Measurements from ENCODE around the gene DSC1. TPM values are rescaled to one million over a fixed set of nuclear protein-coding genes. Genes with fewer than 3 reads are reported as not detected.

The DSC1 gene
- total and polyA plus RNA-seq, 10 of the 15 experiments (the other 5 are each of a cell fraction or from before 2014, with no cell fraction given): 0.24 to 0.84 (median 0.44) TPM; not detected in 1

- in situ Hi-C loops (cut with MboI) (no loop called here), intact Hi-C loops (cut with micrococcal nuclease; ENCODE audit: unreplicated experiment) (no loop called here)
- no peak for DNase-seq (ENCODE audit: low read depth, low spot score)
- Histone ChIP-seq H3K36me3 (ENCODE audit: control insufficient read depth in 2 of 2, insufficient read depth in 2 of 2, low read length in 1 of 2) (no peaks in the 10 kb centered on the region), H3K9ac (ENCODE audit: control insufficient read depth, insufficient read depth, low read length) (no peak overlapping the region), H3K4me3 (no peak overlapping the region), H3K4me1 (ENCODE audit: control insufficient read depth, insufficient read depth, low read length) (no peaks in the 10 kb centered on the region), H3K27ac (ENCODE audit: control insufficient read depth, insufficient read depth) (no peak overlapping the region), H3K9me3 (replicated peaks; ENCODE audit: control insufficient read depth, insufficient read depth, low read length) (no peaks in the 10 kb centered on the region), H4K20me1 (ENCODE audit: control insufficient read depth, insufficient read depth) (no peaks in the 10 kb centered on the region), H3K79me2 (ENCODE audit: control insufficient read depth, insufficient read depth, low read length) (no peaks in the 10 kb centered on the region), H2AFZ (ENCODE audit: control insufficient read depth, low read depth, low read length) (no peak overlapping the region), H3K4me2 (ENCODE audit: control insufficient read depth, insufficient read depth) (no peak overlapping the region), H3K27me3 (replicated peaks in 1 of 2; ENCODE audit: control insufficient read depth in 2 of 2, insufficient read depth in 2 of 2, low read length in 1 of 2) (no peaks in the 10 kb centered on the region)
- ATAC-seq: no peak
- no peak for TF ChIP-seq BCL3 (IDR thresholded peaks at IDR 0.05; ENCODE audit: borderline replicate concordance, insufficient read depth, low read depth, low read length, poor library complexity, severe bottlenecking)
- no peak for TF ChIP-seq SMAD1 (IDR thresholded peaks at IDR 0.05; ENCODE audit: low read depth, partially characterized antibody)
- no peak for TF ChIP-seq CBX3 (IDR thresholded peaks at IDR 0.05; ENCODE audit: borderline replicate concordance, low read depth)
- CTCF ChIA-PET: no interaction called here
- FAIRE-seq: no peak
- no TSS peak for BruUV-seq (replicated peaks)
- POLR2A ChIA-PET: interaction anchor here (0.5 kb wide), 1 partner anchor 11 kb away, joined by 6 read pairs; no protein-coding TSS in a partner anchor
- RAD21 ChIA-PET (ENCODE audit: unreplicated experiment): interaction anchor here (0.5 kb wide), 1 partner anchor 191 kb away, joined by 3 read pairs; no protein-coding TSS in a partner anchor
- SMC1A ChIA-PET (ENCODE audit: uncharacterized antibody, unreplicated experiment): interaction anchor here (2.1 kb wide), 1 partner anchor 10 kb away, joined by 5 read pairs; no protein-coding TSS in a partner anchor
Observed at GRCh38 chr18:31192086-31192776, 29.6 kb upstream of the DSC1 start.

GRCh38 chr18:31190919-31191318 is 28.3 kb upstream of the DSC1 start:
- Histone ChIP-seq H3K9me3 (replicated peaks; ENCODE audit: control insufficient read depth, insufficient read depth, low read length) (no peaks in the 10 kb centered on the region), H4K20me1 (ENCODE audit: control insufficient read depth, insufficient read depth) (no peaks in the 10 kb centered on the region), H3K4me3 (no peak overlapping the region), H3K4me1 (ENCODE audit: control insufficient read depth, insufficient read depth, low read length) (no peaks in the 10 kb centered on the region), H3K4me2 (ENCODE audit: control insufficient read depth, insufficient read depth) (no peak overlapping the region), H3K36me3 (ENCODE audit: control insufficient read depth in 2 of 2, insufficient read depth in 2 of 2, low read length in 1 of 2) (no peaks in the 10 kb centered on the region), H3K79me2 (ENCODE audit: control insufficient read depth, insufficient read depth, low read length) (no peaks in the 10 kb centered on the region), H2AFZ (ENCODE audit: control insufficient read depth, low read depth, low read length) (no peak overlapping the region), H3K9ac (ENCODE audit: control insufficient read depth, insufficient read depth, low read length) (no peak overlapping the region), H3K27ac (ENCODE audit: control insufficient read depth, insufficient read depth) (no peak overlapping the region), H3K27me3 (replicated peaks in 1 of 2; ENCODE audit: control insufficient read depth in 2 of 2, insufficient read depth in 2 of 2, low read length in 1 of 2) (no peaks in the 10 kb centered on the region)
- CTCF ChIA-PET: interaction anchor here (0.6 kb wide), 1 partner anchor 1094 kb away, joined by 3 read pairs; no protein-coding TSS in a partner anchor
- POLR2A ChIA-PET: no interaction called here
- intact Hi-C loops (cut with micrococcal nuclease; ENCODE audit: unreplicated experiment) (no loop called here), in situ Hi-C loops (cut with MboI) (no loop called here)
- WGBS (ENCODE audit: insufficient coverage, insufficient replicate concordance, low lambda C conversion rate, missing lambda C conversion rate): 23% methylated on average over 2 of the region's 2 CpGs
- RAD21 ChIA-PET (ENCODE audit: unreplicated experiment): no interaction called here
- BruUV-seq (replicated peaks): no TSS peak
- FAIRE-seq (no peak), DNase-seq (ENCODE audit: low read depth, low spot score) (no peak), ATAC-seq (no peak)
- SMC1A ChIA-PET (ENCODE audit: uncharacterized antibody, unreplicated experiment): interaction anchor here (2.1 kb wide), 1 partner anchor 11 kb away, joined by 5 read pairs; no protein-coding TSS in a partner anchor
- TF ChIP-seq RELA (IDR thresholded peaks at IDR 0.05; ENCODE audit: borderline replicate concordance, partially characterized antibody) (no peak), BCL11A (IDR thresholded peaks at IDR 0.05; ENCODE audit: low read depth, low read length) (no peak), LARP7 (IDR thresholded peaks at IDR 0.05) (no peak), IRF3 (IDR thresholded peaks at IDR 0.05) (no peak), MAX (IDR thresholded peaks at IDR 0.05; ENCODE audit: low read depth, low read length) (no peak), SKIL (IDR thresholded peaks at IDR 0.05; ENCODE audit: low read depth, poor library complexity, severe bottlenecking) (no peak), CHD4 (IDR thresholded peaks at IDR 0.05) (no peak), MYC (IDR thresholded peaks at IDR 0.05; ENCODE audit: insufficient read depth, insufficient read length, insufficient replicate concordance, low read length, severe bottlenecking) (no peak), NBN (IDR thresholded peaks at IDR 0.05) (no peak)
